Astrocyte of the spinal cord (primary cell): ENCODE results near the gene SH3RF1.

Experiments
- DNase-seq: peaks from one replicate; pipeline ENCODE4 v3.0.0; 2011; ENCODE audit warnings: low read depth, low spot score
- H3K4me3 ChIP-seq: 2 replicates; pipeline ENCODE4 v1.5.1; 2011; ENCODE audit warnings: low read depth, mild to moderate bottlenecking, low read length, moderate library complexity
- in situ Hi-C: cut with HindIII; loops from 2 replicates; pipeline ENCODE4 v1.10.0; 2017; ENCODE audit warnings: low sequenced_read_pairs
- TF ChIP-seq, protein P1 (sequence below): IDR thresholded peaks from 2 replicates; pipeline ENCODE4 v1.5.1; 2012; ENCODE audit warnings: low read depth, mild to moderate bottlenecking, low read length, inconsistent platforms

Gene SH3RF1

DNA sequence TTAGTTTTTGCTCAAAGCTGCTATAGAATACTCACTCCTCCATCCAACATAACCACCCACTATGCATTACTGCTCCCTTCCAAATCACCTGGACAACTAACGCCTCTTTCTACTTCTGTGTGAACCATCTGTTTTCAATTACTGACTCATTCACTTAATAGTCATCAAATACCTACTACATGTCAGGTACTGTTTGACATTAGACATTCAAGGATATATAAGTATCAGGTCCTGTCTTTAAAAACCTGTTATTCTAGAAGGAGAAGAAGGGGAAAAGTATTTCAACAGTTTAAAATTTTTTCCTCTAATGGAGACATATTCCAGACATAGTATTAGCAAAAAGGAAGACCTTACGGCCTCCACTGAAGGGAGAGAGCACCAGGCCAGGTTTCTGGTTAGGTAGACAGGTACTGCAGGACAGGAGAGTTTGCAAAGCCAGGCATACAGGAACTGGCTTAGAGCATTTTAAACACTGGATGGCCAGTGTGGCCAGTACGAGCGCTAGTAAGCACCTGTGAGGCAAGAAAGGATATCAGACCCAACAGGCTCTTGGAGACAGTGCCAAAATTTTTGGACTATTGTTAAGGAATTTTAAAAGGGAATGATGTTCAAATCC lies 39.0 kb downstream of the SH3RF1 start:
- H3K4me3 ChIP-seq: no peak overlapping the region
- in situ Hi-C loops: no loop called here
- DNase-seq: no peak
- TF ChIP-seq, protein P1, sequence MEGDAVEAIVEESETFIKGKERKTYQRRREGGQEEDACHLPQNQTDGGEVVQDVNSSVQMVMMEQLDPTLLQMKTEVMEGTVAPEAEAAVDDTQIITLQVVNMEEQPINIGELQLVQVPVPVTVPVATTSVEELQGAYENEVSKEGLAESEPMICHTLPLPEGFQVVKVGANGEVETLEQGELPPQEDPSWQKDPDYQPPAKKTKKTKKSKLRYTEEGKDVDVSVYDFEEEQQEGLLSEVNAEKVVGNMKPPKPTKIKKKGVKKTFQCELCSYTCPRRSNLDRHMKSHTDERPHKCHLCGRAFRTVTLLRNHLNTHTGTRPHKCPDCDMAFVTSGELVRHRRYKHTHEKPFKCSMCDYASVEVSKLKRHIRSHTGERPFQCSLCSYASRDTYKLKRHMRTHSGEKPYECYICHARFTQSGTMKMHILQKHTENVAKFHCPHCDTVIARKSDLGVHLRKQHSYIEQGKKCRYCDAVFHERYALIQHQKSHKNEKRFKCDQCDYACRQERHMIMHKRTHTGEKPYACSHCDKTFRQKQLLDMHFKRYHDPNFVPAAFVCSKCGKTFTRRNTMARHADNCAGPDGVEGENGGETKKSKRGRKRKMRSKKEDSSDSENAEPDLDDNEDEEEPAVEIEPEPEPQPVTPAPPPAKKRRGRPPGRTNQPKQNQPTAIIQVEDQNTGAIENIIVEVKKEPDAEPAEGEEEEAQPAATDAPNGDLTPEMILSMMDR: no peak

DNA sequence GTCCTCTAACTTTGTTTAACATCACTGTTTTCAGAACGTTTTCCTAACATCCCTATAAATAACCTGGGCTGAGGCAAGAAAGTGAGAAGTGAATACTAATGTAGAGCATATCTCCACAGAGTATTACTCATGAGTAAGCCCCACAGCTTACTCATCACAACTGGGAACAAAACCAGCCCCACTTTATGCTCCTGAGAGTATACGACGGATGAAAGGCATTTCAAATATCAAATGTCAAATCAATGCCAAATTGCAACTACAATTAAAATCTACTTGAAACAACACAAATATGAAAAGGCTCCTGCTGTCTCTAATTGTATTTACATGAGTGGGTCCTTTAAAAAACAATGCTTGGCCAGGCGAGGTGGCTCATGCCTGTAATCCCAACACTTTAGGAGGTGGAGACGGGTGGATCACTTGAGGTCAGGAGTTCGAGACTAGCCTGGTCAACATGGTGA lies 41.2 kb downstream of the SH3RF1 start:
- TF ChIP-seq, protein P1: no peak
- no peak overlapping the region for H3K4me3 ChIP-seq
- peak; percentile 96 for DNase-seq
- in situ Hi-C loops: no loop called here

DNA sequence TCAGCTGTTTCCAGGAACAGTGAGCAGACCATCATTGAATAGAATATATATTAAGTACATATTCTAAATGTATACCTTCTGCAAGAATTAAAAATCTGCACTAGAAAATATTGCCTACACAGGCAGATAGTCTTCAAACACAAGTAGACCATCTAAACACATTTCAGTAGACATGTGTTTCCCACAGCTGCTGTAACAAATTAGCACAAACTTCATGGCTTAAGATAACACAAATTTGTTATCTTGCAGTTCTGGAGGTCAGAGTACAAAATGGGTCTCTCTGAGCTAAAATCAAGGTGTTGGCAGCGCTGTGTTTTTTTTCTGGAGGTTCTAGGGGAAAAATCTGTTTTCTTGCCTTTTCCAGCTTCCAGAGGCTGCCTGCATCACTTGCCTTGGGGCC lies 42.7 kb downstream of the SH3RF1 start:
- H3K4me3 ChIP-seq: no peak overlapping the region
- TF ChIP-seq, protein P1: no peak
- no peak for DNase-seq
- in situ Hi-C loops: no loop called here

DNA sequence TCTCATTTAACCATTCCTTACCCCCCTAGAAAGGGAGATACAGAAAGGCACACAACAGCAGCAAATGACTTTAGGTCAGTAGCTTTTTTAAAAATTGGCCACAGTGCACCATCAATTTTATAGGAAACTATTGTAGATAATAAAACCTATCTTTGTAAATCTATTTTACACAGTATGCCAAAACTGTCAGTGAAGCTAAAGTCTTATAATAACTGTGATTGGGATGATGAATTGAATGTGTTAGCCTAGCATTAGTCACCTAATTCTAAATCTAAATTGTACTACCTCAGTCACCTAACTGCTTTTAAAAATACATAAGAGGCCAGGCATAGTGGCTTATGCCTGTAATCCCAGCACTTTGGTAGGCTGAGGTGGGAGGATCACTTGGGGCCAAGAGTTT lies 44.2 kb downstream of the SH3RF1 start:
- H3K4me3 ChIP-seq: no peak overlapping the region
- DNase-seq: no peak
- in situ Hi-C loops: no loop called here
- TF ChIP-seq, protein P1: no peak

DNA sequence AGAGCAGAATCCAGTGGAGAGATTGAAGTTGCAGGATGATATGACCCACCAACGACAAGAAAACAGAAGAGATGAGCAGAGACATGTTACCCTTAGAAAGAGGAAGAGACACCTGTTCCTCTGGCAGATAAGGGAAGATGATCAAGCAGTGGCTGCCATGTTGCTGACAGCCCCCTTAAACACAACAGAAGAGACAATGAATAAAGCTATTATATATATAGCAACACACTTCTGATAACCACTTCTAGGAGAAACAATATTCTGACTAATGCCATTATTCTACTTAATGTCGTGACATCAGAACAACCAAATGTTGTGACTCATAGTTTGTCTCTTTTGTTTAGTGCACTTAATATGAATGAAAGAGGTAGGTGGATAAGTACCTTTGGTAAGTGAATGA lies 44.9 kb downstream of the SH3RF1 start:
- in situ Hi-C loops: no loop called here
- peak; percentile 55 for DNase-seq
- TF ChIP-seq, protein P1: no peak
- no peak overlapping the region for H3K4me3 ChIP-seq

DNA sequence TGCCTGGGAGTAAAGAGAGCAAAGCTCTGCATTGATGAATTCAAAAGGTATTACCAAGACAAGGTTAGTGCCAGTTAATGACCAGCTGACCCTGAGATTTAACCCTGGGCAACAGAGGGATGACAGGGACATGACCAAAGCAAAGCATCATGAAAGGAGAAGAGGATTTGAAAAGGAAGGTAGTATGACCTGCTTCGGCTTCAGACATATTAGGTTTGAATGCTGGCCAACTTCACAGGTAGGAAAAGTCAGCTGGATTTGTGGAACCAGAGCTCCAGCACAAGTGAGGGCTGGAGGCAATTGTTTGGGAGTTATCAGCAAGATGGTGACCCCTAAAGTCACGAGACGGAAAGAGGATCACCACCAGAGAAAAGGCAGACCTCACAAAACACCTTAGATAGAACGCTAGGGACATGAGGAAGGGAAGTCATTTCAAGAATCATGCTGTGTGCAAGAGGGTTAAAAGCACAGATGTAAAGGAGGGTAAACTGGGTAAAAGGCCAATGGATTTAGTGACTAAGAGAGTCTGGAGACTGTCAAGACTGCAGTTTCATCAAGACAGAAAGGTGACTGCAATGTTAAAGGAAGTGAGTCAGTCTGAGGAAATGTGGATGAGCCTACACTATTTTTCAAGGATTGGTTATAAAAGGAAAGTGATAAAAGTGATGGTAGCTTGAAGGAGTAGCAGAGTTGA lies 45.6 kb downstream of the SH3RF1 start:
- TF ChIP-seq, protein P1: no peak
- peak; percentile 93 for DNase-seq
- H3K4me3 ChIP-seq: no peak overlapping the region
- in situ Hi-C loops: no loop called here
